ENCODE results near the gene CCR2.
"Not testable (repeated sequence)": the region's sequence is repeated elsewhere in the genome, so short reads cannot be mapped to it uniquely, and the experiment has no call there.

CCR2 gene

GRCh38 chr3:46380471-46381221 lies 26.7 kb downstream of the CCR2 start:
- DNase-seq = peak; percentile 54

DNA sequence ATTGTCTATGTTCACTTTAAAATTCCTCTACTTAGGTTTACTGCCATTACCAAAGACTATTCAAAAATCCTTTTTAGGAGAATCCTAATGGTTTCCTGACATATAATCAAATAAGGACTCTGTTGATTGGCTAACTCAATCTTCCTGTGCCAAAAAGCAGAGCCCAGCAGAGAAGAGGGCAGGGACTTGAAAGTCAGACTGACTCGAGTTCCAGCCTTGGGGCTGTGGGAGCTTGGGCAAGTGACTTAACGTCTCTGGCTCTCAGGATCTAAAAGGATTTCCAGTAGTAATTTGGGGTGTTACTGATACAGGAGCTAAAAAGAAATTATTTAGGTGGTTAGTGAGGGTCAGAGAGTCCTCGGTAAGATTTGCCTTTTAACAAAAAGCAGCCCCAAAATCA lies 27.7 kb downstream of the CCR2 start:
- DNase-seq = peak; percentile 33

DNA sequence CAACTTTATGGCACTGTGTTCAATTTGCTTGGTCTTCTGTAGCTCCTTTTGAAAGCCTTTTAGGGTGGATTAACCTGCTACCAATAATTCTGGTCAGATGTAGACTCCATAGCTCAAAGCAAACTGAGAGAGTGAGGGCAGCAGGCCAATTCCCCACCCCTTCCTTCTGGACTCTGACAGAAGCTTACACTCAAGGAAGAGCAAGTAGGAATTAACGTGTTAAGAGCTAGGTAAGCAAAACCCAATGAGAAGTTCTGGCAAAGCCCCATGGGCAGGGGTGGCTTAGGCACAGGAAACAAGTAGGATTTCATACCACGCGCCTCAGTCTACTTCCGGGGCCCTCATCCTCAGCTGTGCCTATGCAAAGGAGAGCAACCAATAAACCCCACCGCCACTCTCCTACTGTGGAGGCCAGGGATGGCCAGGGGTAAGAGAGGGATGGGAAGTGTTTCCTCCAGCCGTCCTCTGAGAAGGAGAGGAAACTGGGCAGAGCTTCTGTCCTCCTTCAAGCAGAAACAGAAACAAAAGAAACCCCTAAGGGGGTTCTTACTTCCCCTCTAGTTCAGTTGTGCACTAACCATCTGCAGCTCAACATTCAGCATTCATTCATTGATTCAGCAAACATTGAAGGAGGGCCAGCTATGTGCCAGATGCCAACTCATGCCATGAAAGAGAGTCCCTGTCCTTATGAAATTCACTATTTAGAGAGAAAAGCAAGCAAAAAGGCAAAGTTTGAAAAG lies 29.5 kb downstream of the CCR2 start:
- DNase-seq = peak; percentile 57

- DNase-seq = no peak
Observed at GRCh38 chr3:46383951-46384330, 30.0 kb downstream of the CCR2 start.

DNA sequence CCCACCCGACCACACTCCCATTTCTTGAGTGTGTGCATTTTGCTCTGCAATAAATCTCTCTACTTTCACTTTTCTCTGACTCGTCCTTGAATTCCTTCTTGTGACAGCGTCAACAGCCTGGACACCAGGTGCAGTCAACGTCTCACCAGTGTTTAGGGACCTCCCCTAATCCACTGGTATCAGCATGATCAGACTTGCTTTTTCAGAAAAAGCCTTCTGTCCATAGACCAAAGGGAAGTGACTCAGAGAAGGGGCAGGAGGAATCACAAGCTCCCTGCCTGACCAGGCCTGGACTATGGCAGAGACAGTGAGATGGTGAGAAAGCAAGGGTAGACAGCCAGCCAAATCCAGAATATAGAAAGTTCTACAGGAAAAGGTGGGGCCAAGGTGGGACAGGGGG lies 32.3 kb downstream of the CCR2 start:
- peak; percentile 47 for DNase-seq

DNA sequence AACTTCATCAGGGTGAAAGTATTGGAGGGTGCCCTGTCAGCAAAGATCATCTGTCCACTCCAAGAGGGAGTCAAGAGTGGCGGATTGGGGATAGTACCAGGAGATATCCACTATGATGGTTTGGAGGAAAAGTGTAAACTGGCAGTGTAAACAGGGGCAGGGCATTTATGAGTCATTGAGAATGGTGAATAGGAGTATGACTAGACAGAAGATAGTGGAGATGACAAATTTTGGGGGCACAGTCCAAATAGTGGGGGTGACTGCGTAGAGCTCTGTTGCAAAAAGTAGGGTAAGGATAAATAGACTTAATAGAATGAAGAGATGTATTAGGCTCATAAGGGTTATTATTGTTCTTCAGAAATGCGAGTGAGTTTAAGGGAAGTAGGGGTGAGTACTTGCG lies 34.9 kb downstream of the CCR2 start:
- not testable (repeated sequence) for DNase-seq

DNA sequence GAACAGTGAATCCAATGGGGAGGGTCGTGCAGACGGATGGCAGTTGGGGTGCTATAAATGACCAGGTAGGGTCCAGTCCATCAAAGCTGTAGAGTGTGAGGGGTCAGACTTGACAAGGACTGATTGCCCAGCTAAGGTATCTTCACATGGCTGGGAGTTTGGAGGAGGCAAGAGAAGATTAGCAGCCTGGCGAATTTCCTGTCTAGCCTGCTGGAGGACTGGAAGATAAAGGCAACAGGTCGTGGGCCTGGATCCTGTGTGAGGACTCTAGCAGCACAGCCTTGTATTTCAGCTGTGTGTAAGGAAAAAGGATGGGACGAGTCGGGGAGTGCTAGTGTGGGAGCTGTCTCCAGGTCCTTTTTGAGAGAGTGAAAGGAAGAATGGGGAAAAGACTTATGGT lies 35.4 kb downstream of the CCR2 start:
- no peak for DNase-seq

- DNase-seq = not testable (repeated sequence)
Observed at GRCh38 chr3:46391526-46391925, 37.6 kb downstream of the CCR2 start.

DNA sequence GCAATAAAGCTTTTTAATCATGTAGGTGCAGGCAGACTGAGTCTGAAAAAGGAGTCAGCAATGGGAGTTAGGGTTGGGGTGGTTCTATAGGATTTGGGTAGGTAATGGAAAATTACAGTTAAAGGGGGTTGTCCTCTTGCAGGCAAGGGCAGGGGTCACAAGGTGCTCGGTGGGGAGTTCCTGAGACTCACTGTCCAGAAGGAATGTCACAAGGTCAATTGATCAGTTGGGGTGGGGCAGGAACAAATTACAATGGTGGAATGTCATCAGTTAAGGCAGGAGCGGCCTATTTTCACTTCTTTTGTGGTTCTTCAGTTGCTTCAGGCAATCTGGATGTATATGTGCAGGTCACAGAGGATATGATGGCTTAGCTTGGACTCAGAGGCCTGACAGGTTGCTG lies 39.1 kb downstream of the CCR2 start:
- no peak for DNase-seq

DNA sequence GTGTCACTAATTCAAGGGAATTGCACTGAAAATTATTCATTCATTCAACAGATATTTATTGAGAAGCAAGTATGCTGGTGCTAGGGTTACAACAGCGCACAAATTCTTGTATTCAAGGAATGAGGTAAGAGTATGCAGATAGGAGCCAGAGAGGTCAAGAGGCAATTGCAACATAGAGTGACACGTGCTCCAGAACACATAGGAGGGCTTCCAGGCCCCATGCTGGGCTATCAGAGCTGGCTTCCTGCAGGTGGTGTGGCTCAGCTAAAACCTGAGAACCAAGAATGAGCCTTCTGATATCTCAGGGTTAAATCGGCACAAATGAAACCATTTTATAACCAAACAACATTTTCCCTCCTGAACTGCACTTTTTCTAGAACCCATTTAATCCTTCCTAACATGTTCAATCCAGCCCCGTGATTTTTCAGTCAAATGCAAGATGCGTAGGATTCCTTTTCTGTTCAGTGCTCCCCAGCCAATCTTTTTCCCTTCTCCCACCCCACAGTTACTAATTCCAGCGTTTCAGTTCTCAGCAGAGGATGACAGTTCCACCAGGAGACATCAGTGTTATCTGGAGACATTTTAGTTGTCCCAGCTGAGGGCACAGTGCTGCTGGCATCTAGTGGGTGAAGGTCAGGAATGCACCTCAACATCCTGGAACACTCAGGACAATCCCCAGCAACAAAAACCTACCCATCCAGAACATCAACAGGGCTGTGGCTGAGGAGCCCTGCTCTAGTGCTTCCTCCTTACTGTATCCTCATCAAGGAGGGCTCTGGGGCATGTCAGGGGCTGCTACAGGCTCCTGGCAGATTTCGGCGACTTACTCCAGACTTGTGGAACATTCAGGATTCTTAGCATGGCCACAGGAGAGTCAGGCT lies 39.9 kb downstream of the CCR2 start:
- no peak for DNase-seq

DNA sequence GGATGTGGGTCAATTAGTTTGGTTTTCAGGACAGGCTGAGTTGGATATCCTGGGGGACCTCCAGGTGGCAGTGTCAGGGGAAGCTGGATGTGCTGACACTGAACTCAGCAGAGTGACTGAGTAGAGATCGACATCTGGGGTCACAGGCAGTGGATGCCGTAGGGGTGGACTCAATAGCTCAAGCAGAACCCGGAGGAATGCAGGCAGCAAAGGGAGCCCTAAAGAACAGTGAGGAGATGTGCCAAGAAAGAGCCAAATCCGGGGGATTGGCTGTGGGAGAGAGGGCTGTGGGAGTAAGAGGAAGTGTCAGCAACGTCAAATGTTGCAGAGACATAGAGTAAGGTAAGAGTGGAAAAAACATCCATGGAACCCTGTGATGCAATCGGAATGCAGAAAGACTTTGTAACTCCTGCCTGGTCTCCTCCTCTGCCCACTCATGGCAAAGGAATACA lies 41.3 kb downstream of the CCR2 start:
- DNase-seq = no peak

GRCh38 chr3:46395766-46396530 lies 42.0 kb downstream of the CCR2 start:
- no peak for DNase-seq

DNA sequence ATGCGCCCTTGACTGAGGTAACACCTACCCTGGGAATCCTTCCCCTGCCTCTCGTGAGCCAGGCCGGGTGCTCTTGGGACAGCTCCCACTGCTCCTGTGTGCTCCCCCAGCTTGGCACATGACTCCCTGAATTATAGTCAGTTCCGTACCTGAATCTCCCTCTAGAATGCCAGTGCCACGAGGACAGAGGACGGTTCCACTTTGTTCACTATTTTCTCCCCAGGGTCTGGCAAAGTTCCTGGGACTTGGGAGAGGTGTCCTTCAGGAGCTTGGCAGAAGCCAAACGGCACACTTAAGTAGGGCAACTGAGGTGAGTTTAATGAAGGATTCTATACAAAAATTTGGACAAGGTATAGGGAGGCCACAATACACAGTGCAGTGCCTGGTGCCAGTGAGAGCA lies 43.2 kb downstream of the CCR2 start:
- DNase-seq = peak; percentile 47

GRCh38 chr3:46398186-46398955 lies 44.5 kb downstream of the CCR2 start:
- no peak for DNase-seq

GRCh38 chr3:46399098-46399497 lies 45.2 kb downstream of the CCR2 start:
- DNase-seq = no peak

DNA sequence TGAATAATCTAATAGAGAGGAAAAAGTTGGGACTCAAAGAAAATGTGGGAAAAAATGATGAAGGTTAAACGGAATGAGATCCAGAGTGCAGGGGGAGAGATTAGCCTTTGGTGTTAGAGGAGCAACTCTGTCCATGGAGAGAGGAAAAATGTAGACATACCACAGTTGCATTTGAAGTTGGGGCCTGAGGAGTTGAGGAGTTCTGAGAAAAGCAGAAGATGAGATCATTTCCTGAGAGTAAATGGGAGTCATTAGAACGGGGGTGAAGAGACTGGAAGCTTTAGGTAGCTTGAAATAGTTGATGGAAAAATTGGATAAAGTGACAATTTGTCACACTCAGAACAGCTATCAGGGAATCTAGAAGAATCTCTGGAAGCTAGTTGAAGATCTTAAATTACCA lies 45.6 kb downstream of the CCR2 start:
- DNase-seq = no peak

DNA sequence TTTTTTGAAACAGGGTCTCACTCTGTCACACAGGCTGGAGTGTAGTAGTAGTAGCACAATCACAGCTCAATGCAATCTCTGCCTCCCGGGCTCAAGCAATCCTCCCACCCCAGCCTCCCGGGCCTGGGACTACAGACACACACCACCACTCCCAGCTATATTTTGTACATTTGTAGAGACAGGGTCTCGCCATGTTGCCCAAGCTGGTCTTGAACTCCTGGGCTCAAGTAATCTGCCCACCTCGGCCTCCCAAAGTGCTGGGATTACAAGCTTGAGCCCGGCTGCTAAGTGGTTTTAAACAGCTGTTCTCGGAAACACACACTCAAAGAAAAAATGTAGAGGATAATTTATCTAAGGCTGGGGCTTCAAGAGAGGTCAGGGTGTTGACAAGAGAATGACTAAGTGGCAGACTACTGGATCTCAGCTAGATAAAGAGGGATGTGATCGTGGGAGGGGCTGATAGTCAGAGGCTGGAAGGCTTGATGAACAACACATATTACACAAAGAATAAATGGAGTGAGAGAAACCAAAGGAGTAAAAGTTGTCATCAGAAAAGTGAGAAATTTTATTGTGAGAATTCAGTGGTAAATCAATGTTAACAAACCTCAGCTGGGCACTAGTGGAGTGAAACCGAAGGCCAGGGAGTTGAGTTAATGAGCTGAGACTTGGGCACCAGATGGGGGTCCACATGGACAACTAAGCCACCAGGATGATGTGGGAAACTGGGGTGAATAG lies 46.3 kb downstream of the CCR2 start:
- no peak for DNase-seq

DNA sequence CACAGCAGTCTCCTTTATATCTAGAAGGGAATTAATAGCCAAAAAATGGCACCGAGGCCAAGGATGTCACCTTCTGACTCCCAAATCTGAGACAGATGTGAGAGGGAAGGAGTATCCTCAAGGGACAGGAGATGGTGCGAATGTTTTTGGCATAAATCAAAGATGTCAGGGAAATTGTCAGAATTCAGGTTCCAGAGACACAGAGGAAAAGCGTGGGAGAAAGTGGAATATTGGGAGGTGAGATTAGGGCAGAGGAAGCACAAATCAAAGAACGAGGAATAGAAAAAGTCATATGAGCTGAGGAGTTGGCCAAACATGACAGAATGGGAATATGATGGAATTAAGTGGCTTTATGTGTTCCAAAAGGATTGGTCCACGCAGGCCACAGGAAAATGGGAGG lies 46.9 kb downstream of the CCR2 start:
- DNase-seq = no peak

- no peak for DNase-seq
Observed at GRCh38 chr3:46401579-46401978, 47.7 kb downstream of the CCR2 start.

- not testable (repeated sequence) for DNase-seq
Observed at GRCh38 chr3:46402902-46403301, 49.0 kb downstream of the CCR2 start.

All from activated CD8-positive, alpha-beta memory T cell treated with anti-CD3 and anti-CD28 coated beads for 24 hours (primary cell).